Measurements from ENCODE around the gene C21orf58. TPM values are rescaled to one million over a fixed set of nuclear protein-coding genes. Genes with fewer than 3 reads are reported as not detected.
"Not testable (repeated sequence)": the region's sequence is repeated elsewhere in the genome, so short reads cannot be mapped to it uniquely, and the experiment has no call there.

Gene C21orf58
- total RNA-seq: 28.4 and 33.4 TPM in 2 replicates

DNA sequence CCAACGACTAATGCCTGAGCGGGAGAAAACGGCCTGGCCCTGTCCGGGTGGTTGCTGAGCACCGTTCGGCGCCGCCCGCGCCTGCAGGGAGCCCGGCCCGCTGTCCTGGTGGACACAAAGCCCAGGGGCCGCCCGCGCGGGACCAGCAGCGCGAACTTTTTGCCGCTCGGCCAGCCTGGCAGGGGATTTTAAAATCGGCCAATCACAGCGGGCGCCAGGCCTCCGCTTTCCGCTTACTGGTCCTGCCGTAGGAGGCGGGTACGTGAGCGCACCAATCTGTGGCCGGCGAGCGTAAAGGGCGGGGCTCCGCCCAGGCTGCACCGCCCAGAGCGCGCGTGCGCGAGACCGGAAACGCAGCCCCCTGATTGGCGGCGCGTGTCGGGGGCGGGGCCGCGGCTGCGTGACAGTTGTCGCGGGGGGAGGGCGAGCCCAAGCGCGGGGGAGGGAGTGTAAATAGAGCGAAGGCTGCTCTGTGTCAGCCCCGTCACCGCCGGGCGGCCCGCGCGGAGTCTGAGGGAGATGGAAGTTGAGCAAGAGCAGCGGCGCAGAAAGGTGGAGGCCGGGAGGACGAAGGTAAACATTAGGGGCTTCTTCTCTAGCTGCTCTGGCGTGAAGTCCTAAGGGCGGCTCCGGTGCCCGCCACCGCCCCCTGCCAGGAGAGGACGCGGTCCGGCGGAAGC lies at the start of gene C21orf58, which contains the start of gene PCNT:
Gene C21orf58 (minus strand): TSS at position 161 of the 680 bp plus-strand sequence. CDS start 1,132 bp downstream, outside the sequence.
Gene PCNT (plus strand): TSS at position 447 of the 680 bp plus-strand sequence. CDS start 73 bp downstream, at position 520.
- Mint-ChIP-seq H3K9me3 (no peaks in the 10 kb centered on the region), H3K4me3 (peak within 1 kb of the TSS; percentile 97), H3K4me1 (peaks cover 32% of the 10 kb centered on the region), H3K27me3 (no peaks in the 10 kb centered on the region), H3K36me3 (ENCODE audit: low read depth) (peaks cover 38% of the 10 kb centered on the region), H3K27ac (peak within 1 kb of the TSS; percentile 99)
- peak; percentile 100 for DNase-seq
- intact Hi-C loops (cut with micrococcal nuclease): loop anchor here (1.0 to 5.0 kb wide), 6 partner anchors 37 to 507 kb away; partner anchors contain the start of genes DIP2A, LSS and YBEY

GRCh38 chr21:46372947-46373346 lies 49.3 kb upstream of the C21orf58 start:
- H3K4me3 Mint-ChIP-seq; H3K9me3 Mint-ChIP-seq; H3K27ac Mint-ChIP-seq; H3K27me3 Mint-ChIP-seq; DNase-seq; intact Hi-C loops (cut with micrococcal nuclease): not testable (repeated sequence)
- Mint-ChIP-seq H3K4me1 (peaks cover 19% of the 10 kb centered on the region), H3K36me3 (ENCODE audit: low read depth) (peaks cover 20% of the 10 kb centered on the region)

DNA sequence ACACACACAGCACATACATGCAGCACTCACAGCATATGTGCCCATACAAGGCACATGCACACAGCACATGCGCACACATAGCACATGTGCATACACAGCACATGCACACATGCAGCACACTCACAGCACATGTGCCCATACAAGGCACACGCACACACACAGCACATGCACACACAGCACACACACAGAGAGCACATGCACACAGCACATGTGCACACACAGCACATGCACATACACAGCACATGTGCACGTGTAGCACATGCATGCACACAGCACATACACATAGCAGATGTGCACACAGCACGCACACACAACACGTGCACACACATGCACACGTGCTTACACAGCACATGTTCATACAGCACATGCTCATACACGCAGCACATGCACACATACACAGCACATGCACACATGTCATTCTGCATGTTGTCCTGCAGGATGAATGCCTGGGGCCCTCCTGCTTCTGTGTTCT lies 48.4 kb upstream of the C21orf58 start:
- intact Hi-C loops (cut with micrococcal nuclease): no loop called here
- H3K27ac Mint-ChIP-seq: no peak overlapping the region
- H3K9me3 Mint-ChIP-seq: no peaks in the 10 kb centered on the region
- DNase-seq: no peak
- H3K36me3 Mint-ChIP-seq (ENCODE audit: low read depth): peaks cover 19% of the 10 kb centered on the region
- no peaks in the 10 kb centered on the region for H3K27me3 Mint-ChIP-seq
- H3K4me1 Mint-ChIP-seq: peaks cover 19% of the 10 kb centered on the region
- no peak overlapping the region for H3K4me3 Mint-ChIP-seq

GRCh38 chr21:46371204-46372013 lies 47.7 kb upstream of the C21orf58 start:
- Mint-ChIP-seq H3K36me3 (ENCODE audit: low read depth) (peaks cover 22% of the 10 kb centered on the region), H3K4me3 (no peak overlapping the region), H3K27ac (no peak overlapping the region), H3K27me3 (no peaks in the 10 kb centered on the region), H3K4me1 (peaks cover 20% of the 10 kb centered on the region), H3K9me3 (no peaks in the 10 kb centered on the region)
- intact Hi-C loops (cut with micrococcal nuclease): no loop called here
- DNase-seq: no peak

GRCh38 chr21:46369520-46370235 lies 46.0 kb upstream of the C21orf58 start:
- Mint-ChIP-seq H3K27me3 (no peaks in the 10 kb centered on the region), H3K9me3 (no peaks in the 10 kb centered on the region), H3K36me3 (ENCODE audit: low read depth) (peaks cover 35% of the 10 kb centered on the region), H3K4me3 (no peak overlapping the region), H3K27ac (peak overlapping the region; percentile 20), H3K4me1 (peaks cover 20% of the 10 kb centered on the region)
- intact Hi-C loops (cut with micrococcal nuclease): loop anchor here (5.0 kb wide), 1 partner anchor 47 kb away; the partner anchor contains the start of genes C21orf58 and PCNT
- no peak for DNase-seq

GRCh38 chr21:46368533-46369285 lies 45.0 kb upstream of the C21orf58 start:
- peak overlapping the region; percentile 77 for H3K4me3 Mint-ChIP-seq

GRCh38 chr21:46366966-46367365 lies 43.3 kb upstream of the C21orf58 start:
- intact Hi-C loops (cut with micrococcal nuclease): loop anchor here (5.0 kb wide), 1 partner anchor 45 kb away; the partner anchor contains the start of genes C21orf58 and PCNT
- Mint-ChIP-seq H3K9me3 (no peaks in the 10 kb centered on the region), H3K4me3 (no peak overlapping the region), H3K36me3 (ENCODE audit: low read depth) (peaks cover 45% of the 10 kb centered on the region), H3K27me3 (no peaks in the 10 kb centered on the region), H3K4me1 (peaks cover 21% of the 10 kb centered on the region), H3K27ac (no peak overlapping the region)
- no peak for DNase-seq

More at GRCh38 chr21:46368533-46369285, 45.0 kb upstream of the C21orf58 start:
- no peaks in the 10 kb centered on the region for H3K9me3 Mint-ChIP-seq
- peaks cover 36% of the 10 kb centered on the region for H3K36me3 Mint-ChIP-seq (ENCODE audit: low read depth)
- H3K27ac Mint-ChIP-seq: peak overlapping the region; percentile 87
- intact Hi-C loops (cut with micrococcal nuclease): loop anchor here (5.0 kb wide), 1 partner anchor 46 kb away; the partner anchor contains the start of genes C21orf58 and PCNT
- peaks cover 20% of the 10 kb centered on the region for H3K4me1 Mint-ChIP-seq
- DNase-seq: peak; percentile 85
- H3K27me3 Mint-ChIP-seq: no peaks in the 10 kb centered on the region

DNA sequence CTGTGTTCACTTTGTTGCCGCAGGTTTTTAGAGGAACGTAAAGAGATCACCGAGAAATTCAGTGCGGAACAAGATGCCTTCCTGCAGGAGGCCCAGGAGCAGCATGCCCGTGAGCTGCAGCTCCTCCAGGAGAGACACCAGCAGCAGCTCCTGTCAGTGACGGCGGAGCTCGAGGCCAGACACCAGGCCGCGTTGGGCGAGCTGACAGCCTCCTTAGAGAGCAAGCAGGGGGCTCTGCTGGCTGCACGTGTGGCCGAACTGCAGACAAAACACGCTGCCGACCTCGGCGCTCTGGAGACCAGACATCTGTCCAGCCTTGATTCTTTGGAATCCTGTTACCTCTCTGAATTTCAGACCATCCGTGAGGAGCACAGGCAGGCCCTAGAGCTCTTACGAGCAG lies 42.9 kb upstream of the C21orf58 start:
- Mint-ChIP-seq H3K4me1 (peaks cover 19% of the 10 kb centered on the region), H3K36me3 (ENCODE audit: low read depth) (peaks cover 45% of the 10 kb centered on the region), H3K27me3 (no peaks in the 10 kb centered on the region), H3K27ac (no peak overlapping the region), H3K9me3 (no peaks in the 10 kb centered on the region), H3K4me3 (no peak overlapping the region)
- intact Hi-C loops (cut with micrococcal nuclease): loop anchor here (5.0 kb wide), 1 partner anchor 44 kb away; the partner anchor contains the start of genes C21orf58 and PCNT
- no peak for DNase-seq

DNA sequence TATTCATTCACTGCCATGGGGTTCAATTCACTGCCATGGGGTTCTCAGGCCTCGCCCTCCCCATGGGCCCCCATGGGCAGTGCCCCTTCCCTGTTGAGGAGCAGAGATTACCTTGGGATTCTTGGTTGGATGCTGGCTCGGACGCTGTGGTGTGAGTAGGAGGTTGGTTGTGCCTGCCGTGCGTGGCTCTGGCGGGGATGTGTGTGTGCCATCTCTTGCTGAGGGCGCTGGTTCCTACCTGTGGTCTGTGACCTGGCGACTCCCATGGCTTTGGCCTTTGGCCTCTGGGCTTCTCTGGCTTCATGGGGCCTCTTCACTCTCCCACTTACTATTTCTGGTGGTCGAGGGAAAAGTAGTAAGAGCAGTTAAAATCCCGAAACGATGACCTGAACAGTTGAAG lies 42.4 kb upstream of the C21orf58 start:
- H3K27me3 Mint-ChIP-seq: no peaks in the 10 kb centered on the region

GRCh38 chr21:46363698-46364097 lies 40.0 kb upstream of the C21orf58 start:
- intact Hi-C loops (cut with micrococcal nuclease): no loop called here
- Mint-ChIP-seq H3K27ac (no peak overlapping the region), H3K27me3 (no peaks in the 10 kb centered on the region), H3K4me3 (no peak overlapping the region), H3K4me1 (peaks cover 9% of the 10 kb centered on the region), H3K36me3 (ENCODE audit: low read depth) (peaks cover 47% of the 10 kb centered on the region), H3K9me3 (no peaks in the 10 kb centered on the region)
- no peak for DNase-seq

More for the DNA sequence above, 42.4 kb upstream of the C21orf58 start:
- H3K27ac Mint-ChIP-seq: no peak overlapping the region
- peaks cover 44% of the 10 kb centered on the region for H3K36me3 Mint-ChIP-seq (ENCODE audit: low read depth)
- H3K4me1 Mint-ChIP-seq: peaks cover 18% of the 10 kb centered on the region
- H3K4me3 Mint-ChIP-seq: no peak overlapping the region
- DNase-seq: no peak
- intact Hi-C loops (cut with micrococcal nuclease): loop anchor here (5.0 kb wide), 1 partner anchor 44 kb away; the partner anchor contains the start of genes C21orf58 and PCNT
- H3K9me3 Mint-ChIP-seq: no peaks in the 10 kb centered on the region

- no peaks in the 10 kb centered on the region for H3K9me3 Mint-ChIP-seq
- DNase-seq: no peak
- peaks cover 3% of the 10 kb centered on the region for H3K4me1 Mint-ChIP-seq
- no peak overlapping the region for H3K27ac Mint-ChIP-seq
- no peaks in the 10 kb centered on the region for H3K27me3 Mint-ChIP-seq
- no peak overlapping the region for H3K4me3 Mint-ChIP-seq
- intact Hi-C loops (cut with micrococcal nuclease): no loop called here
- H3K36me3 Mint-ChIP-seq (ENCODE audit: low read depth): peaks cover 45% of the 10 kb centered on the region
These were observed 39.3 kb upstream of the C21orf58 start for GRCh38 chr21:46362946-46363345.

GRCh38 chr21:46361935-46362334 lies 38.3 kb upstream of the C21orf58 start:
- intact Hi-C loops (cut with micrococcal nuclease): no loop called here
- H3K4me3 Mint-ChIP-seq: no peak overlapping the region
- no peak for DNase-seq
- no peaks in the 10 kb centered on the region for H3K27me3 Mint-ChIP-seq
- H3K4me1 Mint-ChIP-seq: peaks cover 3% of the 10 kb centered on the region
- no peak overlapping the region for H3K27ac Mint-ChIP-seq
- H3K9me3 Mint-ChIP-seq: no peaks in the 10 kb centered on the region
- peaks cover 46% of the 10 kb centered on the region for H3K36me3 Mint-ChIP-seq (ENCODE audit: low read depth)

Data from activated CD4-positive, alpha-beta T cell treated with anti-CD3 and anti-CD28 coated beads, Interleukin-2, amount 10 ng/mL, durations not matched to agents 24 days and 14 days (primary cell).